NT2/D1 (cell line): ENCODE results near the gene GALNT18.

Experiments
- DNase-seq: peaks from one replicate; pipeline ENCODE4 v3.0.0-alpha.2; 2011; ENCODE audit warnings: low read depth, low spot score
- H3K27me3 ChIP-seq: 2 replicates; pipeline ENCODE4 v1.6.0; 2011; ENCODE audit warnings: mild to moderate bottlenecking; ENCODE audit not compliant: insufficient read length, insufficient read depth
- H3K36me3 ChIP-seq: 2 replicates; pipeline ENCODE4 v1.6.1; 2011; ENCODE audit warnings: mild to moderate bottlenecking, low read length, mixed read lengths; ENCODE audit not compliant: insufficient read depth, insufficient read length
- H3K4me1 ChIP-seq: 2 replicates; pipeline ENCODE4 v1.5.1; 2011; ENCODE audit not compliant: insufficient read depth, insufficient read length
- H3K4me3 ChIP-seq: 2 replicates; pipeline ENCODE4 v1.5.1; 2011; ENCODE audit warnings: low read depth; ENCODE audit not compliant: insufficient read length
- H3K9ac ChIP-seq: 2 replicates; pipeline ENCODE4 v1.6.0; 2011; ENCODE audit warnings: low read depth; ENCODE audit not compliant: insufficient read length
- H3K9me3 ChIP-seq: 2 replicates; pipeline ENCODE4 v1.5.1; 2011; ENCODE audit warnings: mild to moderate bottlenecking, low read length; ENCODE audit not compliant: insufficient read depth
- SUZ12 ChIP-seq: IDR thresholded peaks from 2 replicates; pipeline ENCODE4 v1.6.1; 2011; ENCODE audit not compliant: insufficient read length, insufficient read depth; ENCODE audit errors: extremely low read depth
- YY1 ChIP-seq: IDR thresholded peaks from 2 replicates; pipeline ENCODE4 v1.6.1; 2011; ENCODE audit not compliant: insufficient read length, insufficient read depth
- ZNF274 ChIP-seq: IDR thresholded peaks from 2 replicates; pipeline ENCODE4 v1.6.1; 2011; ENCODE audit warnings: mild to moderate bottlenecking, low read depth, low read length

The GALNT18 gene

GRCh38 chr11:11348303-11348702 is 273.5 kb downstream of the GALNT18 start:
- H3K9ac ChIP-seq: no peak overlapping the region
- no peak for DNase-seq
- no peaks in the 10 kb centered on the region for H3K27me3 ChIP-seq
- H3K36me3 ChIP-seq: no peaks in the 10 kb centered on the region
- no peaks in the 10 kb centered on the region for H3K9me3 ChIP-seq
- H3K4me3 ChIP-seq: no peak overlapping the region
- peaks cover 2% of the 10 kb centered on the region for H3K4me1 ChIP-seq
- no peak for TF ChIP-seq ZNF274
- no peak for TF ChIP-seq SUZ12
- TF ChIP-seq YY1: no peak

- Histone ChIP-seq H3K9ac (no peak overlapping the region), H3K4me1 (peaks cover 2% of the 10 kb centered on the region), H3K4me3 (no peak overlapping the region), H3K36me3 (no peaks in the 10 kb centered on the region), H3K27me3 (no peaks in the 10 kb centered on the region), H3K9me3 (no peaks in the 10 kb centered on the region)
- TF ChIP-seq YY1: no peak
- no peak for TF ChIP-seq ZNF274
- TF ChIP-seq SUZ12: no peak
- no peak for DNase-seq
Measured at GRCh38 chr11:11347592-11347991, 274.2 kb downstream of the GALNT18 start.

GRCh38 chr11:11346303-11346702 is 275.5 kb downstream of the GALNT18 start:
- Histone ChIP-seq H3K36me3 (no peaks in the 10 kb centered on the region), H3K9ac (no peak overlapping the region), H3K4me1 (peaks cover 2% of the 10 kb centered on the region), H3K27me3 (no peaks in the 10 kb centered on the region), H3K4me3 (no peak overlapping the region), H3K9me3 (no peaks in the 10 kb centered on the region)
- DNase-seq: no peak
- TF ChIP-seq ZNF274 (no peak), YY1 (no peak), SUZ12 (no peak)

- no peak for DNase-seq
- H3K36me3 ChIP-seq: no peaks in the 10 kb centered on the region
- H3K9me3 ChIP-seq: no peaks in the 10 kb centered on the region
- H3K4me1 ChIP-seq: no peaks in the 10 kb centered on the region
- H3K27me3 ChIP-seq: no peaks in the 10 kb centered on the region
- H3K9ac ChIP-seq: no peak overlapping the region
- TF ChIP-seq ZNF274: no peak
- no peak for TF ChIP-seq YY1
- no peak for TF ChIP-seq SUZ12
- no peak overlapping the region for H3K4me3 ChIP-seq
Measured at GRCh38 chr11:11345099-11345498, 276.7 kb downstream of the GALNT18 start.

- no peak for DNase-seq
- no peak for TF ChIP-seq YY1
- no peak for TF ChIP-seq ZNF274
- TF ChIP-seq SUZ12: no peak
- Histone ChIP-seq H3K9me3 (no peaks in the 10 kb centered on the region), H3K4me3 (no peak overlapping the region), H3K9ac (no peak overlapping the region), H3K27me3 (no peaks in the 10 kb centered on the region), H3K36me3 (no peaks in the 10 kb centered on the region), H3K4me1 (no peaks in the 10 kb centered on the region)
Measured at GRCh38 chr11:11344045-11344444, 277.8 kb downstream of the GALNT18 start.

- Histone ChIP-seq H3K9me3 (no peaks in the 10 kb centered on the region), H3K9ac (no peak overlapping the region), H3K27me3 (no peaks in the 10 kb centered on the region), H3K36me3 (no peaks in the 10 kb centered on the region), H3K4me1 (no peaks in the 10 kb centered on the region), H3K4me3 (no peak overlapping the region)
- DNase-seq: no peak
- TF ChIP-seq YY1: no peak
- TF ChIP-seq SUZ12: no peak
- TF ChIP-seq ZNF274: no peak
Measured at GRCh38 chr11:11338304-11338703, 283.5 kb downstream of the GALNT18 start.

- no peaks in the 10 kb centered on the region for H3K4me1 ChIP-seq
- H3K9ac ChIP-seq: no peak overlapping the region
- no peak overlapping the region for H3K4me3 ChIP-seq
- H3K36me3 ChIP-seq: no peaks in the 10 kb centered on the region
- no peak for TF ChIP-seq YY1
- no peak for TF ChIP-seq SUZ12
- H3K9me3 ChIP-seq: no peaks in the 10 kb centered on the region
- H3K27me3 ChIP-seq: no peaks in the 10 kb centered on the region
- DNase-seq: no peak
Measured at GRCh38 chr11:11336664-11337063, 285.1 kb downstream of the GALNT18 start.

- H3K27me3 ChIP-seq: no peaks in the 10 kb centered on the region
- H3K36me3 ChIP-seq: no peaks in the 10 kb centered on the region
- no peak overlapping the region for H3K9ac ChIP-seq
- TF ChIP-seq SUZ12: no peak
- no peak for TF ChIP-seq ZNF274
- TF ChIP-seq YY1: no peak
- H3K4me3 ChIP-seq: no peak overlapping the region
- DNase-seq: no peak
- no peaks in the 10 kb centered on the region for H3K4me1 ChIP-seq
- no peaks in the 10 kb centered on the region for H3K9me3 ChIP-seq
Measured at GRCh38 chr11:11335043-11335442, 286.8 kb downstream of the GALNT18 start.
